GM10248 (cell line): ENCODE measurements around the gene IL17RE.
"Not testable (repeated sequence)": the region's sequence is repeated elsewhere in the genome, so short reads cannot be mapped to it uniquely, and the experiment has no call there.

Experiments used
- CTCF ChIA-PET: fragments of 300-600 bp; sonication (Branson Sonifier 250); formaldehyde crosslinking; extraction: SDS; loops from one replicate; lab custom pipeline; 2021; ENCODE audit warnings: antibody characterized with exemption; lab: Yijun Ruan, JAX
- POLR2A ChIA-PET: fragments of 350-650 bp; sonication (Branson Sonifier 250); formaldehyde crosslinking; extraction: SDS; loops from one replicate; lab custom pipeline; 2020; ENCODE audit warnings: antibody characterized with exemption; lab: Yijun Ruan, JAX
- DNase-seq: peaks from one replicate; pipeline ENCODE4 v3.0.0; 2012; ENCODE audit errors: extremely low spot score
- CTCF ChIP-seq: IDR thresholded peaks from 2 replicates; pipeline ENCODE4 v1.5.1; 2012; ENCODE audit warnings: mild to moderate bottlenecking, low read depth; ENCODE audit errors: extremely low read depth, missing control alignments, control extremely low read depth

IL17RE gene

DNA sequence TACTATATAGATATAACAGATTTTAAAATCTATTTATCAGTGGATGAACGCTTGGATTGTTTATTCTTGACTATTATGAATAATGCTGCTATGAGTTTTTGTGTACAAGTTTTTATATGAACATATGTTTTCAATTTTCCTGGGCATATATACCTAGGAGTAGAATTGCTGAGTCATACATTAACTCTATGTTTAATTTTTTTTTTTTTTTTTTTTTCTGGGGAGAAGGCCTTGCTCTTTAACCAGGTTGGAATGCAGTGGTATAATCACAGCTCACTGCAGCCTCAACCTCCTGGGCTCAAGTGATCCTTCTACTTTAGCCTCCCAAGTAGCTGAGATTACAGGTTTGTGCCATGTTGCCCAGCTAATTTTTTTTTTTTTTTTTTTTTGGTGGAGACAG, 31.7 kb upstream of the IL17RE start:
- ChIA-PET CTCF (no interaction called here), POLR2A (no interaction called here)
- DNase-seq = no peak
- no peak for TF ChIP-seq CTCF

DNA sequence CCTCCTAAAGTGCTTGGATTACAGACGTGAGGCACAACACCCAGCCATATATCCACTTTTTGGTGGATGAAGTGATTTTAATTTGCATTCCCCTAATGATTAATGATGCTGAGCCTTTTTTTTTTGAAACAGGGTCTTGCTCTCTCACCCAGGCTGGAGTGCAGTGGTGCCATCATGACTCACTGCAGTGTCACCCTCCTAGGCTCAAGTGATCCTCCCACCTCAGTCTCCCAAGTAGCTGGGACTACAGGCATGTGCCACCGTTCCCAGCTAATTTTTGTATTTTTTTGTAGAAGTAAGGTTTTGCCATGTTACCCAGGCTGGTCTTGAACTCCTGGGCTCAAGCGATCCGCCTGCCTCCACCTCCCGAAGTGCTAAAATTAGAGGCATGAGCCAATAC, 30.6 kb upstream of the IL17RE start:
- DNase-seq, POLR2A ChIA-PET: not testable (repeated sequence)
- CTCF ChIA-PET = interaction anchor here (1.0 to 1.2 kb wide), 2 partner anchors 11 to 23 kb away, joined by 3 to 4 read pairs; no protein-coding TSS in a partner anchor

- no peak for DNase-seq
- ChIA-PET CTCF (interaction anchor here (0.9 to 1.7 kb wide), 3 partner anchors 9 to 36 kb away, joined by 3 to 5 read pairs (median 3); no protein-coding TSS in a partner anchor), POLR2A (no interaction called here)
- TF ChIP-seq CTCF = no peak
These were observed 27.2 kb upstream of the IL17RE start for GRCh38 chr3:9875448-9875847.

GRCh38 chr3:9876255-9876654, 26.4 kb upstream of the IL17RE start:
- POLR2A ChIA-PET, DNase-seq: not testable (repeated sequence)
- CTCF ChIA-PET = interaction anchor here (1.2 kb wide), 1 partner anchor 14 kb away, joined by 3 read pairs; the partner anchor contains the start of gene JAGN1

- ChIA-PET CTCF (interaction anchor here (1.2 kb wide), 1 partner anchor 14 kb away, joined by 3 read pairs; the partner anchor contains the start of gene JAGN1), POLR2A (no interaction called here)
- no peak for DNase-seq
- TF ChIP-seq CTCF = no peak
These were observed 25.7 kb upstream of the IL17RE start for GRCh38 chr3:9876991-9877390.

DNA sequence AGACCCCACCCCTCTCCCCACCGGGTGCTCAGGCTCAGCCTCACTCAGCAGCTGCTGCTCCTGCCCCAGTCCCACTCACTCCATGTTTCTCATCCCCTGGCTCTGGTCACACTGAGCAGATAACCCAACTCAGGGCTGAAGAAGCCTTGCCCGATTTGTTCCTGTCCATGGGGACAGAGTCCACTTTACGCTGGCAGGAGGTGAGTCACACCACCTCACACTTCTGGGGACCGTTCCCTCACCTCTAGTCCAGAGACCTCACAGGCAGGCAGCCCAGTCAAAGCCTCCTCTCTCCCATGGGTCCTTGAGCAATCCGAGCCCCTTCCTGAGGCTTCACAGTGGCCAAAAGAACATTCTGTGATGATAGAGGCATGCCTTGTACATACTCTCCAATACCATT, 23.9 kb upstream of the IL17RE start:
- DNase-seq = no peak
- ChIA-PET CTCF (interaction anchor here (2.2 kb wide), 1 partner anchor 11 kb away, joined by 12 read pairs; the partner anchor contains the start of gene JAGN1), POLR2A (no interaction called here)
- no peak for TF ChIP-seq CTCF

GRCh38 chr3:9879830-9880549, 22.7 kb upstream of the IL17RE start, which contains the start of gene CIDEC:
Gene CIDEC, minus strand, starts transcription at chr3:9880253. Its CDS starts 1,767 bp downstream, at chr3:9878486.
- TF ChIP-seq CTCF = no peak
- ChIA-PET POLR2A (no interaction called here), CTCF (interaction anchor here (1.1 to 2.2 kb wide), 4 partner anchors 10 to 41 kb away, joined by 3 to 12 read pairs (median 3); partner anchors contain the start of gene JAGN1)

More at GRCh38 chr3:9879830-9880549, 22.7 kb upstream of the IL17RE start, which contains the start of gene CIDEC:
- no peak for DNase-seq
